D721Med (cell line): ENCODE measurements around the gene STARD3NL.
"Not testable (repeated sequence)": the region's sequence is repeated elsewhere in the genome, so short reads cannot be mapped to it uniquely, and the experiment has no call there.

Source experiments
- DNase-seq: peaks from one replicate; pipeline ENCODE4 v3.0.0; 2011; ENCODE audit warnings: low spot score; ENCODE audit not compliant: insufficient read length
- FAIRE-seq: peaks from 2 replicates; lab custom pipeline; 2011; peaks lifted over from hg19 to GRCh38; lab: Jason Lieb, UNC
- CTCF ChIP-seq: IDR thresholded peaks from 2 replicates; pipeline ENCODE4 v1.5.1; 2012; ENCODE audit warnings: mild to moderate bottlenecking, control low read depth; ENCODE audit not compliant: insufficient read depth; ENCODE audit errors: missing control alignments

Gene STARD3NL

GRCh38 chr7:38222481-38223096, 44.5 kb downstream of the STARD3NL start:
- peak; percentile 96 for TF ChIP-seq CTCF
- no peak for DNase-seq
- FAIRE-seq, result peak; percentile 95

- TF ChIP-seq CTCF, result no peak
- FAIRE-seq (no peak), DNase-seq (no peak)
Observed at GRCh38 chr7:38223306-38223705, 45.3 kb downstream of the STARD3NL start.

GRCh38 chr7:38224392-38224791, 46.3 kb downstream of the STARD3NL start:
- no peak for TF ChIP-seq CTCF
- FAIRE-seq, result no peak
- DNase-seq, result no peak

GRCh38 chr7:38229386-38229785, 51.3 kb downstream of the STARD3NL start:
- DNase-seq (no peak), FAIRE-seq (no peak)
- no peak for TF ChIP-seq CTCF

GRCh38 chr7:38229884-38230642, 52.0 kb downstream of the STARD3NL start:
- FAIRE-seq (no peak), DNase-seq (no peak)
- no peak for TF ChIP-seq CTCF

GRCh38 chr7:38232502-38233366, 54.7 kb downstream of the STARD3NL start:
- no peak for TF ChIP-seq CTCF
- DNase-seq (no peak), FAIRE-seq (no peak)

GRCh38 chr7:38234759-38235158, 56.7 kb downstream of the STARD3NL start:
- DNase-seq, FAIRE-seq: not testable (repeated sequence)
